Mucosa of descending colon (tissue), 3 donors: ENCODE results near the gene CACNA2D2. TPM values are rescaled to one million over a fixed set of nuclear protein-coding genes. Genes with fewer than 3 reads are reported as not detected.

Experiments
- ATAC-seq: fragments of 200-7000 bp; cut with Tn5 transposase; one replicate; pipeline ENCODE4 v1.9.1; 2020; ENCODE audit warnings: mild to moderate bottlenecking, moderate library complexity
- DNase-seq, 3 donors: peaks; one replicate each; pipeline ENCODE4 v3.0.0-alpha.2; 2020
- H3K36me3 ChIP-seq: fragments of 200-600 bp; one replicate; pipeline ENCODE4 v1.8.0; 2021; ENCODE audit warnings: low read depth, mild to moderate bottlenecking
- H3K4me1 ChIP-seq: fragments of 200-600 bp; one replicate; pipeline ENCODE4 v1.8.0; 2021; ENCODE audit warnings: low read depth, mild to moderate bottlenecking
- H3K4me3 ChIP-seq: fragments of 200-600 bp; one replicate; pipeline ENCODE4 v1.8.0; 2021; ENCODE audit warnings: mild to moderate bottlenecking
- H3K9me3 ChIP-seq: fragments of 200-600 bp; one replicate; pipeline ENCODE4 v1.8.0; 2021; ENCODE audit warnings: mild to moderate bottlenecking
- CTCF ChIP-seq: fragments of 200-600 bp; IDR thresholded peaks from one replicate; pipeline ENCODE4 v1.8.0; 2022; ENCODE audit warnings: antibody characterized with exemption, mild to moderate bottlenecking
- intact Hi-C, 2 donors: fragments of 100-400 bp; cut with DNase I in 1 of 2; cut with micrococcal nuclease in 1 of 2; formaldehyde crosslinking; loops; one replicate each; pipeline versions ENCODE4 v1.11.0 to v1.11.1; 2022; cut with DNase I, micrococcal nuclease
- total RNA-seq, 3 donors: library from RNA; stranded (reverse); fragmentation: NEBNext Ultra II Directional in 2 of 3; extraction: Animal tissue kit (Norgen Biotek cat#: 25700) in 2 of 3; gene quantifications; one replicate each; pipeline versions ENCODE4 v1.2.1 to v1.2.4, GENCODE V29; 2021 to 2023
- donor health status: DM: no; HTN: no; CAD: no; lungs with moderate emphysema.
- donor health status: DM: no; HTN: no; CAD: no.
- donor health status: DM: no; HTN: yes; CAD: no.

The CACNA2D2 gene
- total RNA-seq, 3 donors from 2014 or later, result 1.5 to 4.9 (median 3.8) TPM

GRCh38 chr3:50350527-50351322 lies 152.7 kb downstream of the CACNA2D2 start, which contains the start of the genes CYB561D2 and NPRL2:
Gene CYB561D2 (plus strand): TSS chr3:50350862. CDS start chr3:50351434, 572 bp downstream.
Gene NPRL2 (minus strand): TSS chr3:50350775. CDS start chr3:50350652, 123 bp downstream.
- TF ChIP-seq CTCF, result no peak
- intact Hi-C loops, result no loop called here
- peaks cover 33% of the 10 kb centered on the region for H3K4me1 ChIP-seq
- ATAC-seq (peak; percentile 94), DNase-seq (peak; percentile 97 to 100 (median 99))
- peak within 1 kb of the TSS; percentile 71 for H3K4me3 ChIP-seq
- no peaks in the 10 kb centered on the region for H3K9me3 ChIP-seq
- no peaks in the 10 kb centered on the region for H3K36me3 ChIP-seq

- no peak for TF ChIP-seq CTCF
- no peak for ATAC-seq
- H3K9me3 ChIP-seq, result no peaks in the 10 kb centered on the region
- intact Hi-C loops, result no loop called here
- no peak for DNase-seq
- peak overlapping the region; percentile 71 for H3K4me3 ChIP-seq
- H3K4me1 ChIP-seq, result peaks cover 36% of the 10 kb centered on the region
- no peaks in the 10 kb centered on the region for H3K36me3 ChIP-seq
Measured at GRCh38 chr3:50350213-50350526, 153.3 kb downstream of the CACNA2D2 start.

- DNase-seq, result peak in 2 of 3 donors; percentile 73 to 77
- Histone ChIP-seq H3K4me3 (no peak overlapping the region), H3K4me1 (peaks cover 30% of the 10 kb centered on the region), H3K9me3 (no peaks in the 10 kb centered on the region), H3K36me3 (no peaks in the 10 kb centered on the region)
- ATAC-seq, result peak; percentile 15
- intact Hi-C loops, result loop anchor here in 1 of 2 donors (5.0 kb wide), 1 partner anchor 195 kb away; no protein-coding TSS in a partner anchor
- no peak for TF ChIP-seq CTCF
Measured at GRCh38 chr3:50347187-50347813, 156.1 kb downstream of the CACNA2D2 start.

GRCh38 chr3:50345586-50346234 lies 157.7 kb downstream of the CACNA2D2 start, which contains the start of gene ZMYND10:
Gene ZMYND10 (minus strand): TSS chr3:50345732. CDS start chr3:50345579, 153 bp downstream.
- Histone ChIP-seq H3K4me3 (no peak within 1 kb of the TSS), H3K36me3 (no peaks in the 10 kb centered on the region), H3K9me3 (no peaks in the 10 kb centered on the region), H3K4me1 (peaks cover 27% of the 10 kb centered on the region)
- no peak for TF ChIP-seq CTCF
- DNase-seq (peak; percentile 78 to 87 (median 84)), ATAC-seq (peak; percentile 53)
- intact Hi-C loops, result loop anchor here in 1 of 2 donors (5.0 kb wide), 1 partner anchor 197 kb away; no protein-coding TSS in a partner anchor

GRCh38 chr3:50345008-50345407 lies 158.4 kb downstream of the CACNA2D2 start:
- H3K4me3 ChIP-seq, result no peak overlapping the region
- ATAC-seq, result no peak

More at GRCh38 chr3:50345008-50345407, 158.4 kb downstream of the CACNA2D2 start:
- no peaks in the 10 kb centered on the region for H3K9me3 ChIP-seq
- DNase-seq, result no peak
- H3K4me1 ChIP-seq, result peaks cover 31% of the 10 kb centered on the region
- intact Hi-C loops, result loop anchor here in 1 of 2 donors (5.0 kb wide), 1 partner anchor 197 kb away; no protein-coding TSS in a partner anchor
- TF ChIP-seq CTCF, result no peak
- no peaks in the 10 kb centered on the region for H3K36me3 ChIP-seq
